ENCODE data around the gene CNTNAP1. TPM values are rescaled to one million over a fixed set of nuclear protein-coding genes. Genes with fewer than 3 reads are reported as not detected.

The CNTNAP1 gene
- total and polyA plus RNA-seq, 9 of the 15 experiments (the other 6 are each of a cell fraction or from before 2014, with no cell fraction given) = 0.10 to 1.8 (median 0.62) TPM

DNA sequence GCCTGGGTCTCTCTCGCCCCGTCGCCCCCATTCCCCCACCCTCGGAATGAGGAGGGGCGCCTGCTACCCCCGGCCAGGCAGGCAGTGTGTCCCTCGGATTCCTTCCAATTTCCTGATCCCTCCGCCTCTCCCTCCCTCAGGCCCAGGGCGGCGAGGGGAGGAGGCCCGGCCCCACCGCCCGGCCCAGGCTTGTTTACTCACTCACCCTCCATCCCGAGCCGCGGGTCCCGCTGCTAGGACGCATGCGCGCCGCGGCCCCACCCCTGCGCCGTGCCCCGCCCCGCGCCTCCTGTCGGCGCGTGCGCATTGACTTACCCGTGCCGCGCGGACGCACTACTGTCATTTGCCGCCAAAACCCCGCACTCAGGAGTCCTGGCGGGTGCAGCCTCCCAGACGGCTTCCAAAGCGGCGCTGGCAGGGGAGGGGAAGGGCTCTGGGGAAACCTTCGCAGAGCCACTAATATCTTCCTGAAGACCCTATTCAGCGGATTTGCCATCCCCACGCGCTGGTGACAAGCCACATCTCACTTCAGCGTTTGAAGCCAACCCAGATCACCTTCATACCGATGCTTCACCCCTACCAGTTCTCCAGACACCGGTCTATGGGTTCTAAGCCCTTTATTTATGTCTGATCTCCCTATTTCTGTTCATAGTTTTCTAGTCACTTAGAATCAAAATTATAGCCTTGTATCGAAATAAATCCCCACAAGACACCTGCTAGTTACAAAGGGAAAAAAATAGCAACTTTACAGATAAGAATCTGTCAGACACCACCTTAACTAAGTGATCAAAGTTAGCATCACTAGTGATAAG, 62.7 kb downstream of the CNTNAP1 start, which contains the start of gene EZH1 (continued):
- peak; percentile 66; the same call in 1 of the 2 replicates for TF ChIP-seq ZBTB1 (CRISPR knock-in tag; IDR thresholded peaks at IDR 0.05; ENCODE audit: borderline replicate concordance, low read depth)
- no peak for TF ChIP-seq HNRNPH1 (optimal IDR thresholded peaks at IDR 0.05; ENCODE audit: low read depth, low read length)
- no peak for TF ChIP-seq JUNB (CRISPR knock-in tag; conservative IDR thresholded peaks at IDR 0.05)
- no peak for TF ChIP-seq XRCC3 (IDR thresholded peaks at IDR 0.05)
- peak; percentile 66; the same call in 1 of the 2 replicates for TF ChIP-seq PHF8 (IDR thresholded peaks at IDR 0.05; ENCODE audit: borderline replicate concordance, low read length)
- TF ChIP-seq PTBP1 (IDR thresholded peaks at IDR 0.05; ENCODE audit: low read depth, low read length) = no peak
- TF ChIP-seq NCOA6 (IDR thresholded peaks at IDR 0.05) = no peak
- TF ChIP-seq, protein P1, sequence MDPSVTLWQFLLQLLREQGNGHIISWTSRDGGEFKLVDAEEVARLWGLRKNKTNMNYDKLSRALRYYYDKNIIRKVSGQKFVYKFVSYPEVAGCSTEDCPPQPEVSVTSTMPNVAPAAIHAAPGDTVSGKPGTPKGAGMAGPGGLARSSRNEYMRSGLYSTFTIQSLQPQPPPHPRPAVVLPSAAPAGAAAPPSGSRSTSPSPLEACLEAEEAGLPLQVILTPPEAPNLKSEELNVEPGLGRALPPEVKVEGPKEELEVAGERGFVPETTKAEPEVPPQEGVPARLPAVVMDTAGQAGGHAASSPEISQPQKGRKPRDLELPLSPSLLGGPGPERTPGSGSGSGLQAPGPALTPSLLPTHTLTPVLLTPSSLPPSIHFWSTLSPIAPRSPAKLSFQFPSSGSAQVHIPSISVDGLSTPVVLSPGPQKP (CRISPR knock-in tag; IDR thresholded peaks at IDR 0.05) = no peak
- TF ChIP-seq, protein P2, sequence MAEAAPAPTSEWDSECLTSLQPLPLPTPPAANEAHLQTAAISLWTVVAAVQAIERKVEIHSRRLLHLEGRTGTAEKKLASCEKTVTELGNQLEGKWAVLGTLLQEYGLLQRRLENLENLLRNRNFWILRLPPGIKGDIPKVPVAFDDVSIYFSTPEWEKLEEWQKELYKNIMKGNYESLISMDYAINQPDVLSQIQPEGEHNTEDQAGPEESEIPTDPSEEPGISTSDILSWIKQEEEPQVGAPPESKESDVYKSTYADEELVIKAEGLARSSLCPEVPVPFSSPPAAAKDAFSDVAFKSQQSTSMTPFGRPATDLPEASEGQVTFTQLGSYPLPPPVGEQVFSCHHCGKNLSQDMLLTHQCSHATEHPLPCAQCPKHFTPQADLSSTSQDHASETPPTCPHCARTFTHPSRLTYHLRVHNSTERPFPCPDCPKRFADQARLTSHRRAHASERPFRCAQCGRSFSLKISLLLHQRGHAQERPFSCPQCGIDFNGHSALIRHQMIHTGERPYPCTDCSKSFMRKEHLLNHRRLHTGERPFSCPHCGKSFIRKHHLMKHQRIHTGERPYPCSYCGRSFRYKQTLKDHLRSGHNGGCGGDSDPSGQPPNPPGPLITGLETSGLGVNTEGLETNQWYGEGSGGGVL (CRISPR knock-in tag; IDR thresholded peaks at IDR 0.05) = no peak
- TF ChIP-seq ELF2 (CRISPR knock-in tag; IDR thresholded peaks at IDR 0.05) = no peak
- no peak for TF ChIP-seq KAT8 (IDR thresholded peaks at IDR 0.05; ENCODE audit: low read depth)
- TF ChIP-seq, protein P3, sequence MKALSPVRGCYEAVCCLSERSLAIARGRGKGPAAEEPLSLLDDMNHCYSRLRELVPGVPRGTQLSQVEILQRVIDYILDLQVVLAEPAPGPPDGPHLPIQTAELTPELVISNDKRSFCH (CRISPR knock-in tag; IDR thresholded peaks at IDR 0.05) = no peak
- TF ChIP-seq, protein P3 (tag; IDR thresholded peaks at IDR 0.05) = no peak
- no peak for TF ChIP-seq KLF16 (IDR thresholded peaks at IDR 0.05)
- TF ChIP-seq PRPF4 (IDR thresholded peaks at IDR 0.05; ENCODE audit: insufficient read depth, low read depth, low read length, poor library complexity, severe bottlenecking) = no peak
- TF ChIP-seq, protein P4, sequence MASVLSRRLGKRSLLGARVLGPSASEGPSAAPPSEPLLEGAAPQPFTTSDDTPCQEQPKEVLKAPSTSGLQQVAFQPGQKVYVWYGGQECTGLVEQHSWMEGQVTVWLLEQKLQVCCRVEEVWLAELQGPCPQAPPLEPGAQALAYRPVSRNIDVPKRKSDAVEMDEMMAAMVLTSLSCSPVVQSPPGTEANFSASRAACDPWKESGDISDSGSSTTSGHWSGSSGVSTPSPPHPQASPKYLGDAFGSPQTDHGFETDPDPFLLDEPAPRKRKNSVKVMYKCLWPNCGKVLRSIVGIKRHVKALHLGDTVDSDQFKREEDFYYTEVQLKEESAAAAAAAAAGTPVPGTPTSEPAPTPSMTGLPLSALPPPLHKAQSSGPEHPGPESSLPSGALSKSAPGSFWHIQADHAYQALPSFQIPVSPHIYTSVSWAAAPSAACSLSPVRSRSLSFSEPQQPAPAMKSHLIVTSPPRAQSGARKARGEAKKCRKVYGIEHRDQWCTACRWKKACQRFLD (CRISPR knock-in tag; IDR thresholded peaks at IDR 0.05) = peak; percentile 82; the same call in 1 of the 2 replicates
- TF ChIP-seq CEBPB (tag; IDR thresholded peaks at IDR 0.05) = no peak
- TF ChIP-seq LCOR (CRISPR knock-in tag; IDR thresholded peaks at IDR 0.05) = peak; percentile 76
- no peak for TF ChIP-seq ZNF146 (CRISPR knock-in tag; IDR thresholded peaks at IDR 0.05; ENCODE audit: unreplicated experiment)
- TF ChIP-seq U2AF1 (optimal IDR thresholded peaks at IDR 0.05; ENCODE audit: low read depth, low read length) = no peak
- no peak for TF ChIP-seq MBD2 (IDR thresholded peaks at IDR 0.05; ENCODE audit: borderline replicate concordance, low read depth)
- TF ChIP-seq, protein P5, sequence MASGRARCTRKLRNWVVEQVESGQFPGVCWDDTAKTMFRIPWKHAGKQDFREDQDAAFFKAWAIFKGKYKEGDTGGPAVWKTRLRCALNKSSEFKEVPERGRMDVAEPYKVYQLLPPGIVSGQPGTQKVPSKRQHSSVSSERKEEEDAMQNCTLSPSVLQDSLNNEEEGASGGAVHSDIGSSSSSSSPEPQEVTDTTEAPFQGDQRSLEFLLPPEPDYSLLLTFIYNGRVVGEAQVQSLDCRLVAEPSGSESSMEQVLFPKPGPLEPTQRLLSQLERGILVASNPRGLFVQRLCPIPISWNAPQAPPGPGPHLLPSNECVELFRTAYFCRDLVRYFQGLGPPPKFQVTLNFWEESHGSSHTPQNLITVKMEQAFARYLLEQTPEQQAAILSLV (tag; IDR thresholded peaks at IDR 0.05) = no peak
- no peak for TF ChIP-seq NFRKB (IDR thresholded peaks at IDR 0.05; ENCODE audit: low read depth)
- no peak for TF ChIP-seq ZNF444 (CRISPR knock-in tag; IDR thresholded peaks at IDR 0.05)

Measured in K562 (cell line).